ENCODE measurements around the gene MIPOL1. TPM values are rescaled to one million over a fixed set of nuclear protein-coding genes. Genes with fewer than 3 reads are reported as not detected.

Gene MIPOL1
- total and polyA plus RNA-seq, 9 of the 15 experiments (the other 6 are each of a cell fraction or from before 2014, with no cell fraction given): 6.7 to 21.9 (median 12.4) TPM

GRCh38 chr14:37197421-37198272, at the start of gene MIPOL1 (continued):
- TF ChIP-seq ZBTB26 (CRISPR knock-in tag; IDR thresholded peaks at IDR 0.05) (no peak), CUX1 (CRISPR knock-in tag; IDR thresholded peaks at IDR 0.05) (0 out of 2 replicates have a peak, but pooled peaks have one; percentile 46), EP400 (IDR thresholded peaks at IDR 0.05) (peak; percentile 47; the same call in 1 of the 2 replicates), LCOR (CRISPR knock-in tag; IDR thresholded peaks at IDR 0.05) (0 out of 2 replicates have a peak, but pooled peaks have one; percentile 53), NCOR1 (IDR thresholded peaks at IDR 0.05) (peak; percentile 30; the same call in 1 of the 2 replicates), MYNN (IDR thresholded peaks at IDR 0.05) (peak; percentile 33; the same call in 1 of the 2 replicates), MYNN (CRISPR knock-in tag; IDR thresholded peaks at IDR 0.05) (no peak), PHTF2 (CRISPR knock-in tag; IDR thresholded peaks at IDR 0.05) (no peak), PCBP1 (IDR thresholded peaks at IDR 0.05; ENCODE audit: low read depth, low read length, poor library complexity, severe bottlenecking) (peak; percentile 49), FOXJ2 (tag; IDR thresholded peaks at IDR 0.05) (no peak), E2F6 (IDR thresholded peaks at IDR 0.05; ENCODE audit: borderline replicate concordance in 1 of 2, extremely low read depth in 1 of 2, insufficient read depth in 1 of 2, insufficient read length in 1 of 2, low read depth in 1 of 2, low read length in 1 of 2, poor library complexity in 1 of 2, severe bottlenecking in 1 of 2) (peak; percentile 12 to 82), ZNF436 (CRISPR knock-in tag; IDR thresholded peaks at IDR 0.05) (no peak), EGR1 (conservative IDR thresholded peaks at IDR 0.05) (peak; percentile 19; the same call in 1 of the 2 replicates), RAD21 (CRISPR knock-in tag; conservative IDR thresholded peaks at IDR 0.05 in 1 of 2, IDR thresholded peaks at IDR 0.05 in 1 of 2) (peak; percentile 72 to 78), TAF1 (IDR thresholded peaks at IDR 0.05; ENCODE audit: control insufficient read depth, extremely low read depth, insufficient read depth, low read length, severe bottlenecking) (peak; percentile 51), NKRF (IDR thresholded peaks at IDR 0.05; ENCODE audit: borderline replicate concordance) (peak; percentile 37; the same call in 1 of the 2 replicates)

Measured in K562 (cell line).